ENCODE results near the gene DNAJC5.

Gene DNAJC5

DNA sequence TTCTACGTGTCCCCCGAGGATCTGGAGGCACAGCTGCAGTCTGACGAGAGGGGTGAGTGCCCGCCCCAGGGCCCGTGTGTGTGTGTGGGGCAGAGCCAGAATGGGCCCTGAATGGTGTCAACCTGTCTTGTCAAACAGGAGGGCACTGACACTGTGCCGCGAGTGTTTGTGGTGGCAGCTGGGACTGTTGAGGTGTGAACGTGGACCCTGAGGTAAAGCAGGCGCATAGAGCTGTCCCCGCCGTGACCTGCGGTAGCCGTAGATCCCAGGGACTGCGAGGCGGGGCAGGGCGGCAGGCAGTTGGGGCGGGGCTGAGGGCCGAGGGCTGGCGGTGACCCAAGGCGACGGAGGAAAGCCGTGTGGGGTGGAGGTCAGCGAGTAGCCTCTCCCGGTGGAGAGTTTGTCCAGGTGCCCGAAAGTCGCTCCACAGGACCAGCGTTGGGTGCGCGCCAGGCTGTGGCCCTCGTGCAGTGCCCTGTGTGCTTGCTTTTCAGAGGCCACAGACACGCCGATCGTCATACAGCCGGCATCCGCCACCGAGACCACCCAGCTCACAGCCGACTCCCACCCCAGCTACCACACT, 36.1 kb downstream of the DNAJC5 start:
- H3K4me3 ChIP-seq (ENCODE audit: low read depth, low read length): no peak overlapping the region
- DNase-seq (ENCODE audit: low read depth): no peak
- TF ChIP-seq, protein P1, sequence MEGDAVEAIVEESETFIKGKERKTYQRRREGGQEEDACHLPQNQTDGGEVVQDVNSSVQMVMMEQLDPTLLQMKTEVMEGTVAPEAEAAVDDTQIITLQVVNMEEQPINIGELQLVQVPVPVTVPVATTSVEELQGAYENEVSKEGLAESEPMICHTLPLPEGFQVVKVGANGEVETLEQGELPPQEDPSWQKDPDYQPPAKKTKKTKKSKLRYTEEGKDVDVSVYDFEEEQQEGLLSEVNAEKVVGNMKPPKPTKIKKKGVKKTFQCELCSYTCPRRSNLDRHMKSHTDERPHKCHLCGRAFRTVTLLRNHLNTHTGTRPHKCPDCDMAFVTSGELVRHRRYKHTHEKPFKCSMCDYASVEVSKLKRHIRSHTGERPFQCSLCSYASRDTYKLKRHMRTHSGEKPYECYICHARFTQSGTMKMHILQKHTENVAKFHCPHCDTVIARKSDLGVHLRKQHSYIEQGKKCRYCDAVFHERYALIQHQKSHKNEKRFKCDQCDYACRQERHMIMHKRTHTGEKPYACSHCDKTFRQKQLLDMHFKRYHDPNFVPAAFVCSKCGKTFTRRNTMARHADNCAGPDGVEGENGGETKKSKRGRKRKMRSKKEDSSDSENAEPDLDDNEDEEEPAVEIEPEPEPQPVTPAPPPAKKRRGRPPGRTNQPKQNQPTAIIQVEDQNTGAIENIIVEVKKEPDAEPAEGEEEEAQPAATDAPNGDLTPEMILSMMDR (IDR thresholded peaks at IDR 0.05; ENCODE audit: control insufficient read depth, extremely low read depth, insufficient read depth): no peak

DNA sequence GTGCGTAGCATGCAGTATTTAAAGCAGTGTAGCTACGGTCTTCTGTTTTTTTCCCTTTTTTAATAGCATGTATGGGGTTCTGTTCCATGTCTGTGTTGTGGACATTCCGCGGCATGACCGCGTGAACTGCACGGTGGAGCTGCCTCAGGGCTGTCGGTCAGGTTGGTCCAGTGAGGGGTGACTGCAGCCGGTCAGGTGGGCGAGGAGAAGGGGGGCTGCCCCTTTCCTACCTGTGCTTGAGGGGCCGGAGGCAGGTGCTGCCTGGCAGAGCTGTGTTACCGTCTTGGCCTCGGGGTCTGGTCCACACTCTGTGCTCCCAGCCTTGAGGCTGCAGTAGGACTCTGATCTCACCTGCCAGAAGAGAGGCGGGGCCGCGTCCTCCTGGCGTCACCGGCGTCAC, 36.8 kb downstream of the DNAJC5 start:
- no peak overlapping the region for H3K4me3 ChIP-seq (ENCODE audit: low read depth, low read length)
- DNase-seq (ENCODE audit: low read depth): no peak
- TF ChIP-seq, protein P1 (IDR thresholded peaks at IDR 0.05; ENCODE audit: control insufficient read depth, extremely low read depth, insufficient read depth): no peak

DNA sequence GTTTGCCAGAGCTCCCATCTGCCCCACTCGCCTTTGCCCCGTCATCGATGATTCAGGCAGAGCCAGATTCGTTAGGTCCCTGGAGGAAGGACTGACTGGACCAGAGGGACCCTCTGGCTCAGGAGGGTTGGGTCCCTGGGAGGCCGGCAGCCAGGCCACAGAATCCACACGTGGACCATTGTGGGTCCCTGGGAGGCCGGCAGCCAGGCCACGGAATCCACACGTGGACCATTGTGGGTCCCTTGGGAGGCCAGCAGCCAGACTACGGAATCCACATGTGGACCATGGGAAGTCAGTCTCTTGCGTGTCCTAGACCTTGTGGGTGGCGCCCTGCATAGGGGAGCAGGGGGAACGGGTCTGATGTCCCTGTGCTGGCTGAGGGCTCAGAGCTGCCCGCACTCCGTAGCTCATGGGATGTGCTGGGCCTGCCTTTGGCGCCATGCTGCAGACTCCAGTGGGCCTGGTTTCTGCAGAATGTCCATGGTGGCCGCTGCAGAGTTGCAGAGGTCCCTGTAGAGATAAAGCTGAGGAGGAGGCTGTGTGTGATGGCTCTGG, 37.8 kb downstream of the DNAJC5 start:
- no peak overlapping the region for H3K4me3 ChIP-seq (ENCODE audit: low read depth, low read length)
- TF ChIP-seq, protein P1 (IDR thresholded peaks at IDR 0.05; ENCODE audit: control insufficient read depth, extremely low read depth, insufficient read depth): no peak
- DNase-seq (ENCODE audit: low read depth): no peak

DNA sequence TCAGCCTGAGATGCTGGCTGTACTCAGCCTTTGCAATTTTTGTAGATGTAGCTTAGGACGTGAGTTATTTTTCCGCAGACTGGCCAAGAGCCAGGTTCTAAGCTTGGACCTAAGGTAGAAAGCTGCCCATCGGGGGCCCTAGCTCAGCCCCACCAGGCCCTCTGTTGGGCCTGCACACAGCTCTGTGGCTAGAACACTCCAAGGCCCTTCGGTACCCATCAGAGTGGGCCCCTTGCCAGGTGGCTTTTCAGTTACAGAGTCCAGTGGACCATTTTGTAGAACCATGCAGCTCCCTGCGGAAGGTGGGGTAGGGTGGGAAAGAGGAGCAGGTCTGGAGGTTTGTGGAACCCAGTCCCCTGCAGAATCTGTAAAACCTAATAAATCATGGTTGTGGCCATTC, 38.7 kb downstream of the DNAJC5 start:
- TF ChIP-seq, protein P1 (IDR thresholded peaks at IDR 0.05; ENCODE audit: control insufficient read depth, extremely low read depth, insufficient read depth): no peak
- no peak overlapping the region for H3K4me3 ChIP-seq (ENCODE audit: low read depth, low read length)

DNA sequence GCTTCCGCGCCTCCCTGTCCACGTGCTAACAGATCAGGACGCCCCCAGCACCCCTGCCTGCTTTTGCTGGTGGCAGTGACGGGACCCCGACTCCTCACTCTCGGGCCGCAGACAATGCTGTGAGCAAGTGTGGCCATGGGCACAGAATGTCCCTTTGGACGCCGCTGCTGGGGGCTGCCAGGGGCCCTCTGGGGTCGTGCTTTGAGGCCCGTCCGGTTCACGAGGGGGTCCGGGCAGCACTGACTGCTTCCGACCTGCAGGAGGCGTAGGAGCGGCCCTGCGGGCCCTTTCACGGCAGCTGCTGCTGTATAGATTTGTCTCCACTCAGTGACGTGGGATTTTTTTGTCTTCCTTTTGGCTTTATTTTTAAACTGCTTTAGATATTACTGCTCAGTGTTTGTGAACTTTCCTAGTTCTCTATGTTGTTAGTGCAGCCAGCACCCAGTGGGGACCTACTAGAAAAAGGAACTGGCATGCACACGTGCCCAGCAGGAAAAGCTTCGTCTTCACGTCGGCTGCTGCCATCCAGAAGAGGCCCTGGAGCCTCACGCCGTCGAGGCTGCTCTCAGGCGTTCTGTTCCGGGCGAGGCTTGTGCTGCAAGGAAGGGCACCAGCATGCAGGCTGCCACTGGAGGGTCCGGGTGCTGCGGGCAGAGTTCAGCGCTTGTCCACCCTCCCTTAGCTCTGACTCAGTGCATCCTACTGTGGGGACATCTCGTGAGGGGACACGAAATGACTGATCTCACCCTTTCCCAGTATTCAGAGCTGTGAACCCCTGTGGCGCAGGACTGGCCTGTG, 39.5 kb downstream of the DNAJC5 start:
- H3K4me3 ChIP-seq (ENCODE audit: low read depth, low read length): no peak overlapping the region
- TF ChIP-seq, protein P1 (IDR thresholded peaks at IDR 0.05; ENCODE audit: control insufficient read depth, extremely low read depth, insufficient read depth): 0 out of 2 replicates have a peak, but pooled peaks have one; percentile 5

More for the DNA sequence above, 38.7 kb downstream of the DNAJC5 start:
- no peak for DNase-seq (ENCODE audit: low read depth)

DNA sequence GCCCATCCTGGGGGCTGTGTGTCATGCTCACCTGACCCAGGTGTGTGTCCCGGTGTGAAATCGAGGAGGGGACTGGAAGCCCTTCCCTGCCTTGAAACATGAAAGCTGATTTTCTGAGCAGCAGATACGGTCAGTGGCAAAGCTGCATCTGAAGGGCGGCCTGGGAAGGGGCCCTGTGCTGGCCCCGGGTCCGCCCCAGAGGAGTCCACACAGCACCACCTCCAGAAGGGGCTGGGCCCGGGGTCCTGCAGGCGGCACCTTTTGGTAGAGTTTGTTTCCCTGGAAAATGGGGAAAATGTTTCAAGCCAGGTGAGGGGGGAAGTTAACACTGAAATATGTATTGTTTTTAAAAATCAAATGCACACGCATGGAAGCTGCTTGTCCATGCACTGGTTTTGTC, 40.5 kb downstream of the DNAJC5 start:
- no peak for DNase-seq (ENCODE audit: low read depth)
- TF ChIP-seq, protein P1 (IDR thresholded peaks at IDR 0.05; ENCODE audit: control insufficient read depth, extremely low read depth, insufficient read depth): no peak
- H3K4me3 ChIP-seq (ENCODE audit: low read depth, low read length): no peak overlapping the region

More for the DNA sequence above, 39.5 kb downstream of the DNAJC5 start:
- no peak for DNase-seq (ENCODE audit: low read depth)
